BE2C (cell line): ENCODE results near the gene FGF22.

Source experiments
- DNase-seq: peaks from one replicate; pipeline ENCODE4 v3.0.0-alpha.2; 2020
- H3K27me3 ChIP-seq: fragments of 250-450 bp; sonication (Bioruptor Pico); 2 replicates; pipeline ENCODE4 v1.5.1; 2020; ENCODE audit warnings: mild to moderate bottlenecking
- H3K36me3 ChIP-seq: fragments of 250-450 bp; sonication (Bioruptor Pico); 2 replicates; pipeline ENCODE4 v1.5.1; 2020; ENCODE audit warnings: mild to moderate bottlenecking
- H3K4me1 ChIP-seq: fragments of 250-450 bp; sonication (Bioruptor Pico); 2 replicates; pipeline ENCODE4 v1.5.1; 2020
- H3K4me3 ChIP-seq: 2 replicates; pipeline ENCODE4 v1.5.1; 2011; ENCODE audit warnings: low read depth, low read length
- H3K9me3 ChIP-seq: fragments of 250-450 bp; sonication (Bioruptor Pico); 2 replicates; pipeline ENCODE4 v1.5.1; 2020
- TF ChIP-seq, protein P1 (sequence below): IDR thresholded peaks from 2 replicates; pipeline ENCODE4 v1.5.1; 2012; ENCODE audit warnings: mild to moderate bottlenecking, low read depth, low read length

FGF22 gene

DNA sequence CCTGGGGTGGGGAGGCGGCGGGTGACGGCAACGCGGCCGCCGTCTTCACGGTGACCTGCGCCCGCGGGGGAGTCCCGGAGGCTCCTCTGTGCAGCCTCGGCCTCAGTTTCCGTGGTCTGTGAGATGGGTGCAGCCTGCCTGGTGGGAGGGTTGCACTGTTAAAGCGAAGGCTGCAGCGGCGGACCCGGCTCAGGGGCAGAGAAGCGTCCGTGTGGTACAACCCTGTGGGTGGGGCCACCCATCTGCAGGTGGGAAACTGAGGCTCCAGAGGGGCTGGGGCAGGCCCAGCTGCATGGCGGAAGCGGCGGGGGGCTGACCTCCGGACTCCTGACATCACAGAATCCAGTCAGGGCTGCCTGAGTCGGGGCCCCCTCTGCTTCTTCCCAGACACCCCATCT, 481 bp downstream of the FGF22 start:
- Histone ChIP-seq H3K4me1 (peaks cover 3% of the 10 kb centered on the region), H3K36me3 (peaks cover 7% of the 10 kb centered on the region; the same call in 1 of the 2 replicates), H3K4me3 (no peak overlapping the region), H3K9me3 (no peaks in the 10 kb centered on the region), H3K27me3 (no peaks in the 10 kb centered on the region)
- TF ChIP-seq, protein P1, sequence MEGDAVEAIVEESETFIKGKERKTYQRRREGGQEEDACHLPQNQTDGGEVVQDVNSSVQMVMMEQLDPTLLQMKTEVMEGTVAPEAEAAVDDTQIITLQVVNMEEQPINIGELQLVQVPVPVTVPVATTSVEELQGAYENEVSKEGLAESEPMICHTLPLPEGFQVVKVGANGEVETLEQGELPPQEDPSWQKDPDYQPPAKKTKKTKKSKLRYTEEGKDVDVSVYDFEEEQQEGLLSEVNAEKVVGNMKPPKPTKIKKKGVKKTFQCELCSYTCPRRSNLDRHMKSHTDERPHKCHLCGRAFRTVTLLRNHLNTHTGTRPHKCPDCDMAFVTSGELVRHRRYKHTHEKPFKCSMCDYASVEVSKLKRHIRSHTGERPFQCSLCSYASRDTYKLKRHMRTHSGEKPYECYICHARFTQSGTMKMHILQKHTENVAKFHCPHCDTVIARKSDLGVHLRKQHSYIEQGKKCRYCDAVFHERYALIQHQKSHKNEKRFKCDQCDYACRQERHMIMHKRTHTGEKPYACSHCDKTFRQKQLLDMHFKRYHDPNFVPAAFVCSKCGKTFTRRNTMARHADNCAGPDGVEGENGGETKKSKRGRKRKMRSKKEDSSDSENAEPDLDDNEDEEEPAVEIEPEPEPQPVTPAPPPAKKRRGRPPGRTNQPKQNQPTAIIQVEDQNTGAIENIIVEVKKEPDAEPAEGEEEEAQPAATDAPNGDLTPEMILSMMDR = no peak
- no peak for DNase-seq

DNA sequence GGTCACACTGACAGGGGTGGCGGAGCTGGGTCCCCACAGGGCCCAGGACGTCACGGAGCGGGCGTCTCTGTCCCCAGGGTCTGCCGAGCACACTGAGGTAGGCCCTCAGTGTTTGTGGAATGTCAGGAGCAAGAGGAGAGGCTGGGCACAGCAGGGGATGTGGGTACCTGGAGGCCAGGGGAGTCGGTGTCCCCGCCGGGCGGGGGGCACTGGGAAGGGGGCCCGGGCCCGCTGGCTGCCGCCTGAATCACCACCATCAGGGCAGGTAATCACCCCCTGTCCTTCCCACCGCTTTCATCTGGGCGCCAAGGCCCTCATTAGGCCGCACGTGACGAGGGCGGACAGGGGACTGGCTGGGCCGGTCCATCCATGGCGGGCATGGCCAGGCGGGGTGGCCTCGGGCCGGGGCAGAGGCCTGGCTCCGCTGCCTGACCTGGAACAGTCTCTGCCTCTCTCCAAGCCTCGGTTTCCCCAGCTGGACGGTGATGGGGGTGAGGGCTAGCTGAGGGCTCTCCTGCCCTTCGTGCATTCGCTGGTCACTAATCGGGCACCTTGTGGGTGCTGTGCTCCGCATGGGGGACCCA, 1.0 kb downstream of the FGF22 start:
- Histone ChIP-seq H3K4me1 (peaks cover 3% of the 10 kb centered on the region), H3K4me3 (no peak overlapping the region)
- no peak for DNase-seq

DNA sequence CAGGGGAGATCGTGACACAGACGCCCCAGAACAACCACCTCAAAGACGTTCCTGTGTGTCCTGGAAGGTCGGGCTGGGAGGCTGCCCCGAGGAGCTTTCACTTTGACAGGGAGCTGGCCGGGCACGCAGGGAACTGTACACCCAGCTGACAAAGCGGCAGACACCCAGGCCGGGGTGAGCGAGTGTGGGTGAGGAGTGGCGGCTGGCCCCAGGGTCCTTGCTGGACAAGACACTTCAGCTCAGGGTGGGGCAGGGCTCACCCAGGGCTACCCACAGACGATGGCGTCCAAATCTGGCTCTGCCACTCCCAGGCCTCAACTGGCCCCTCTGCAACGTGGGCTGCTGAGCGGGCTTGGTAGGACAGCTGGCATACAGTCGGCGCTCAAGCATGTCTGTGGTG, 2.0 kb downstream of the FGF22 start:
- TF ChIP-seq, protein P1 = no peak
- H3K9me3 ChIP-seq = no peaks in the 10 kb centered on the region
- no peak for DNase-seq
- peaks cover 3% of the 10 kb centered on the region for H3K4me1 ChIP-seq
- H3K4me3 ChIP-seq = no peak overlapping the region
- peaks cover 20% of the 10 kb centered on the region for H3K36me3 ChIP-seq
- no peaks in the 10 kb centered on the region for H3K27me3 ChIP-seq

More for the DNA sequence above, 1.0 kb downstream of the FGF22 start:
- TF ChIP-seq, protein P1 = no peak
- no peaks in the 10 kb centered on the region for H3K9me3 ChIP-seq
- no peaks in the 10 kb centered on the region for H3K27me3 ChIP-seq
- H3K36me3 ChIP-seq = peaks cover 10% of the 10 kb centered on the region

DNA sequence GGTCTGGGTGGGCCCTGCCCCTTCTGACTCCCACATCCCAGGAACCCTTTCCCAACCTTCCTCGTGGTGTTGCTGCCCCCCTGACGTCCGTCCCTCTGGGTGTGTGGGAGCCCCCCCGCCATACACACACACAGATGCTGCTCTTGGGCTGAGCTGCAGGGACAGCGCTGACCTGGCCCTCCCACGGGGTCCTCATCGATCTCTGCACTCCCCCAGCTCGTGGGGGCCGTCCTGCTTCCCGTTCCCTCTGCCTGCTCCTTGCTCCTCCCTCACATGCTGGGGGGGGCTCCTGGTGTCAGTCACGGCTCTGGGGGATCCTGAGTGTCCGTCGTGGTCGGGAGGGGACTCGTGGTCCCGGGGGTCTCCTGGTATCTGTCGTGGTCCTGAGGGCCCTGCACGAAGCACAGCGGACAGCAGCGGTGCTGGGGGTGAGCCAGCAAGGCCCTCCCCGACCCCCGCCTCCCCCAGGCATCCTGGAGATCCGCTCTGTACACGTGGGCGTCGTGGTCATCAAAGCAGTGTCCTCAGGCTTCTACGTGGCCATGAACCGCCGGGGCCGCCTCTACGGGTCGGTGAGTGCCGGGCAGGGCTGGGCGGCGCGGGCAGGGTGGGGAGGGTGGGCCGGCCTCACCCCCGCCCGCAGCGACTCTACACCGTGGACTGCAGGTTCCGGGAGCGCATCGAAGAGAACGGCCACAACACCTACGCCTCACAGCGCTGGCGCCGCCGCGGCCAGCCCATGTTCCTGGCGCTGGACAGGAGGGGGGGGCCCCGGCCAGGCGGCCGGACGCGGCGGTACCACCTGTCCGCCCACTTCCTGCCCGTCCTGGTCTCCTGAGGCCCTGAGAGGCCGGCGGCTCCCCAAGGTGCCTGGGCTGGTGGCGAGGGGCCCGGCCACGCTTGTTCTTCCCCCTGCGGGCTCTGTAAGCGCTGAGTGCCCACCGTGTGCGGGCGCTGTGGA, 3.4 kb downstream of the FGF22 start:
- Histone ChIP-seq H3K9me3 (no peaks in the 10 kb centered on the region), H3K27me3 (no peaks in the 10 kb centered on the region), H3K36me3 (peaks cover 33% of the 10 kb centered on the region), H3K4me1 (peaks cover 3% of the 10 kb centered on the region), H3K4me3 (no peak overlapping the region)
- no peak for DNase-seq
- TF ChIP-seq, protein P1 = no peak

DNA sequence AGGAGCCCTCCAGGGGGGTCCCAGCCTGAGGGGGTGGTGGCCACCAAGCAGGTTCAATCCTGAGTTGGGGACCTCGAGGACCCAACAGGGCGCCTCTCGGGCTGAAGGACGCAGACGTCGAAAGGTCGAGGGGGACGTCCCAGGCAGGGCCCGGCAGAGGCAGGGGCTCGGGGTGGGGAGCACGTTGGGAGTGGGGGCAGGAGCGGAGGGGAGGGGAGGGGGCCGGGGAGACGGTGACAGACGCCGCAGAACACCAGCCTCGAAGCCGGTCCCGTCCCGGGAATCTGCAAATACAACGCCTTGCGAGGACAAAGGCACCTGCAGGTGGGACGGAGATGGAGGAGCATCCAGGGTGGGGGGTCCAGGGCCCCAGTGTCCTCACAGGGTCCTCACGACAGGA, 4.1 kb downstream of the FGF22 start:
- no peaks in the 10 kb centered on the region for H3K27me3 ChIP-seq
- no peak for DNase-seq
- TF ChIP-seq, protein P1 = no peak
- H3K9me3 ChIP-seq = no peaks in the 10 kb centered on the region
- H3K4me1 ChIP-seq = peaks cover 3% of the 10 kb centered on the region
- H3K4me3 ChIP-seq = no peak overlapping the region
- peaks cover 38% of the 10 kb centered on the region for H3K36me3 ChIP-seq

DNA sequence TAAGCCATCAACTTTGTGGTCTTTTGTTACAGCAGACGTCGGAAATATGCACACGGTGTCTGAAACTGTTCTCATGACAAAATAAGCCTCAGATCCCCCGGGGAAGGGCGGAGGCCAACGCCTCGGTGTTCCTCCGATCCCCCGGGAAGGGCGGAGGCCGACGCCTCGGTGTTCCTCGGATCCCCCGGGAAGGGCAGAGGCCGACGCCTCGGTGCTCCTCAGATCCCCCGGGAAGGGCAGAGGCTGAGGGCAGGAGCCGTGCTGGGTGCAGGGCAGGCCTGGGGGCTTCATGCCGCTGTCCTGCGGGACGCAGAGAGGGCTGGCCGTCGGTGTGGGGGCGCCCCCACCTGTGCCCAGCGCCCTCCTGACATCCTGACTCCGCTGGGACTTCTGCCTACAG, 4.7 kb downstream of the FGF22 start:
- no peak for DNase-seq
- Histone ChIP-seq H3K9me3 (no peaks in the 10 kb centered on the region), H3K36me3 (peaks cover 44% of the 10 kb centered on the region), H3K4me3 (no peak overlapping the region), H3K4me1 (peaks cover under 1% of the 10 kb centered on the region; the same call in 1 of the 2 replicates), H3K27me3 (no peaks in the 10 kb centered on the region)
- TF ChIP-seq, protein P1 = no peak
